HG03565 (cell line): Measurements from ENCODE around the gene MAP7.

Source experiments
- ATAC-seq: cut with Tn5 transposase; IDR thresholded peaks from one replicate; pipeline ENCODE4 v1.9.1; 2021; ENCODE audit warnings: mild to moderate bottlenecking, moderate library complexity; ENCODE audit not compliant: unreplicated experiment

MAP7 gene

DNA sequence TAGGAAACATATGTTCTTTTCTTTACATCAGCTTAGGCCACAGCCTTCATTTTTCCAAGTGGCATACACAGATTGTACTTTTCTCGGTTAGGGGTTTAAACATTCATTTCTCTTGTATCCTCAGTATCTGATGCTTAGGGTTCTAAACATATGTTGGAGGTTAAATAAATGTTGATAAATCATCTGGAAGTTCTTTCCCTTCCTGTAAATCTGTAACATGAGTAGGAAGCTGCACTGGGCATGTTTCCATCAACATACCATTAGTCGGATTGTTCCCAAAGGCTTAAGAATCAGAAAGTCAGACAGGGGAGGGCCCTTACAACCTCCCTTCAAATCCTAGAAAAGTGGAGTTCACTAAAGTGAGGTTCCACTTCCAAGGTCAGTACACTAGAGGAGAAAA lies 205.8 kb downstream of the MAP7 start:
- ATAC-seq = no peak

DNA sequence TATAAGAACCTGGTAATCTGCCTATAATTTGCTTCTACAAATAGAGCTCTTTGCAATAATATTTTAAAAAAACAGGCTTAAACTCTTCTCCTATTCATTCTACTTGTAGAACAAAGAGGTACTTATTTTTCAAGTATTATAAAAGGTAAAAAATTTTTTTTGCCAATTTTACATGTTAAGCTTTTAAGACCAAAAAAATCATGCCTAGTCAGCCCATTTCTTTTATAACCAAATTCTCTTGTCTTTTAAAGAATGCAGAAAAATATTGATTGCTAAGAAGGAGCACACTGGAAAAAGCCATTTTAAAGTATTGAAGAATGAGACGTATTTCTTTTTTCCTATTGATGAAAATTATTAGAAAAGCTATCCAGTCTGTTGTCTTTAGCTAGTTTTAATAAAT lies 206.5 kb downstream of the MAP7 start:
- ATAC-seq = no peak

DNA sequence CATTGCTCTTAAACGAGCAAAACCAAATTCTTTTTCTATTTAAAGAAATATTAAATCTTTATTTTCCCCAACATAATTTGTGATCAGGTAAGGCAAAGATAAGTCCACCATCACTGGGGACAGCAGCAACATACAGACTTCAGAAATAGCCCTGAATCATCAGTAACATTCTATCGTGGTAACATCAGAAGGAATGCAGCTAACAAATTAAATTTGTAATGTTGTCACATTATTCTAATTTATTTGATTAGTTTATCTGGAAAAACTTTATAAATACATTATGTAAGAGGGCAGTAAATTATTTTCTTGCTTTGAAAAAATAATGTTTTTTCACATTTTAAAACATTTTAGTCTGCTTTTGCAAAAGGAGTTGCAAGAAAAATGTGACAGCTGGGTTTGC lies 206.9 kb downstream of the MAP7 start:
- ATAC-seq = no peak

DNA sequence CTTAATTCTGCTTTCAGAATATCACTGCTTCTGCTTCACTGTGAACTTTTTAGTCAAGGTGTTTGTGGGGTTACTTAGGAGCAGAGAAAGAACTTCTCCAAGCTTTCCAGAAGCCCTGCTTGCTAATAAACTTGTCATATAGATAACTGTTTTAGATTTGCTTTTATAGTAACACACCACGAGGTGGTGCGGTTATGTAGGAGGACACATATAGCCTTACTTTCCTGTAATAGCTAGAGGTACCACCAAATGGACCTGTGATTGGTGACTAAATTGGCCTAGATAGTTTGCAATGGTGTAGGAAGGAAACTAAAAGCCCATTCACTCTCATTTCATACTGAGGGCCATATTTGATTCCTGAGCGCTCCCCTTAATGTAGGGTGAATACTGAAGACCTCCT lies 208.3 kb downstream of the MAP7 start:
- ATAC-seq = no peak

DNA sequence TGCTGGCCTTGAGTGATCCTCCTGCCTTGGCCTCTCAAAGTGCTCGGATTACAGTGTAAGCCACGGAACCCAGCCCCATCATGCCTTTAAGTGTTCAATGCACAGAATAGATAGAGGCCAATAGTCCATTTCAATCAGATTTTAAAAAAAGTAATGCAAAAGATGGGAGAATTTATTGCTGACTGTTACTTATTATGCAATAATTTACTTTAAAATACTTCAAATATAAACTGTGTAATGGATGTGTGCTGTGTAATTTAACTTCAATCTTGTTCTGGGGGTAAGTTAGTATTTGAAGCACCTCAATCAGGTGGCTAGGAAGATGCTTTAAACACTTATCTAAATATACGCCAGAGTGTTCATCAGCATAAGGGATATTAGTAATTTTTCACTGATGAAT lies 208.9 kb downstream of the MAP7 start:
- ATAC-seq = no peak

DNA sequence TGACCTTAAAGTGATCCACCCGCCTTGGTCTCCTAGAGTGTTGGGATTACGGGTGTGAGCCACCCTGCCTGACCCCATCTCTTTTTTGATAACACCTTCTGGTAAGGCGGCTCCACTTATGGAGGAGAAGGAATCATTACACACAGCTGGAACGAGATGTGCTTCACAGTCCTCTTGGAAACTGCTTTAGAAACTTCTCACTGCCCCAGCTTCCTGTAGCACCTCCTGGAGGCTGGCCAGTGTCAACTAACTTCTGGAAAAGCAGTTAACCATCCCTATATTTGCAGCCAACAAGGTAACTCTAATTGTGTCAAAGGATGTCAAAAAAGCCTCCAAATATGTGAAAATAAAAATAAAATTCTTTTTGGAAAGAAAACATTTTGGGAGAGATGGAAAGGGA lies 211.7 kb downstream of the MAP7 start:
- ATAC-seq = no peak

DNA sequence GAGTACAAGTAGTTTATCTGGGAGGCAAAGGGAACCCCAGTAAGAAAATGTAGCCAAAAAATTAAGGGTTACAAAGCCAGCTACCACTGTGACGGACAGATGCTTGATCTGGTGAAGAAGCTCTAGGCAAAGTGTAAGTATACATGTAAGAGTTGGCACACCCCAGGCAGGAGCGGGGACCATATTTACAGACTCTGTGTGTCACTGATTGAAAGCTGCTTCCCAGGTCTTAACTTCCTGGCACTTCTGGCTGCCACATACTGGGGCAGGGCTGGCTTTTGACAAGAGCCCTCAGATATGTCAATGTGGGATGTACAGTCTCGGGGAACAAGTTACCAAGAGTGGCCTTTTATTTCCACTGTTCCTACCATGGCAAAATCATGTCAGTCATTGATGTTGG lies 212.6 kb downstream of the MAP7 start:
- no peak for ATAC-seq

DNA sequence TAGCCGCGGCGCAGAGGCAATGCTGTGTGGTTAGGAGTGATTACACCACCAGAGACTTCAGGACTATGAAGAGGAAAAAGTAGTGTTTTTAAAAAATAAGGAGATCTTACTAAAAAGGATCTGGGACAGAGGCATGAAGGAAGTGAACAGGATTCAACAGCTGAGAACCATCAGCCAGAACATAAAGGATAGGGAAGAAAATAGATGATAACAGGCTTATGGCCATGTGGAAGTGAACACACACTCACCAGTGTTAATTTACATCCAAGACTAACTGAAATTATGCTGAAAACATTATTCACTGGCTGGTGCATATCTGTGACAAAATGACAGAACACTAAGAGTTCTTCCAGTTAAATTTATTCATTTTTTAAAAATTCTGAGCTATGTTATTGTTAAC lies 213.1 kb downstream of the MAP7 start:
- no peak for ATAC-seq

DNA sequence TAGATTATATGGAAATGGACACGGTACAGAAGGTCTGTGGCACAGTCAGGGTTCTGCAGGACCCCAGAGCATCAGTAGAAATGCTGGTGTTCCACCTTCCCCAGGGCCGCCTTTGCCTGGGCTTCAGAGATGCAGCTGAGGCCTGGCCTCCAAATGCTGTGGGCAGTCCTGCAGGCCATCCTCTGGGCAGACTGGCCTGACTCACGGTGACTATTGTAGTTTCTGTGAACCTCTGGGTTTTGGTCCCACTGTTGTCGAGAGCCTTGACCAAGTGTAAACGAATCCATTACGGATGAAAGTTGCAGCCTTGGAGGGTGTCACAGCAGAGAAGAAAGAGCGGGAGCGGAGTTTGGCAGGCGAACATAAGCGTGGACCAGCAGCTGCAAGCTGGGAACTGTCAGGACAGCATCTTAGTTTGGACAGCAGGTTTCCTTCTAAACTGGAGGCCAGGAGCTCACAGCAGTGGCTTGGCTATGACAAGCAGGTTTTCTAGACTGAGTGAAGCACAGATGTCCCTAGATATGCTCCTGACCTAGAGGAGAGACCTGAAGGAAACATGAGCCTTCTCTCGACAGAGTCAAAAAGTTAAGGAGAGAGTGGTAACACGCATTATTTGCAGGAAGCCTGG lies 214.4 kb downstream of the MAP7 start:
- ATAC-seq = no peak

DNA sequence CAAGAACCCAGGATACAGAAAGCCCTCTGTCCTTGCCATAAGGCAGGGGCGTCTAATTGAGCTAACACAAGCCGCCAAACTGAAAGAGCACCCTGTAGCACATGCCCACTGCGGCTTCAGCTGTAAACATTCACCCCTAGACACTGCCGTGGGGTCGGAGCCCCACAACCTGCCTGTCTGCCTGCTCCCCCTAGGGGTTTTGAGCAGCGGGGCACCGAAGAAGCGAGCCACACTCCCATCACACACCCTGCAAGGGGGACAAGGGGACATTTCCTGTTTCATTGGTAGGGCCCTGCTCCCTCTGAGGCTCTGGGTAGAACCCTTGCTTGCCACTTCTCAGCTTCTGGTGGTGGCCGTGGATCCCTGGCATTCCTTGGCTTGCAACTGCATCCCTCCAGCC lies 215.4 kb downstream of the MAP7 start:
- ATAC-seq = no peak

DNA sequence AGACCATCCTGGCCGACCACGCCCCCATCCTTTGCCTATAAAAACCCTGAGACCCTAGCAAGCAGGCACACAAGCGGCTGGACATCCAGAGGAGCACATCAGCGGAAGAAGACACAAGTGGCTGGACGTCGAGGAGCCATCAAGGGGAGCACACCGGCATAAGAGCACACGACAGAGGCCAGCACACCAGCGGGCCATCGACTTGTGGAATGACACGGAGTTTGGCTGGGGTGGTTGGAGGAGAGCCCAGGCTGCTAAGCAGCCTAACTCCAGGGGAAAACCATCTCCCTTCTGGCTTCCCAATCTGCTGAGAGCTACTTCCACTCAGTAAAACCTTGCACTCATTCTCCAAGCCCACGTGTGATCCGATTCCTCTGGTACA lies 215.8 kb downstream of the MAP7 start:
- ATAC-seq = no peak

DNA sequence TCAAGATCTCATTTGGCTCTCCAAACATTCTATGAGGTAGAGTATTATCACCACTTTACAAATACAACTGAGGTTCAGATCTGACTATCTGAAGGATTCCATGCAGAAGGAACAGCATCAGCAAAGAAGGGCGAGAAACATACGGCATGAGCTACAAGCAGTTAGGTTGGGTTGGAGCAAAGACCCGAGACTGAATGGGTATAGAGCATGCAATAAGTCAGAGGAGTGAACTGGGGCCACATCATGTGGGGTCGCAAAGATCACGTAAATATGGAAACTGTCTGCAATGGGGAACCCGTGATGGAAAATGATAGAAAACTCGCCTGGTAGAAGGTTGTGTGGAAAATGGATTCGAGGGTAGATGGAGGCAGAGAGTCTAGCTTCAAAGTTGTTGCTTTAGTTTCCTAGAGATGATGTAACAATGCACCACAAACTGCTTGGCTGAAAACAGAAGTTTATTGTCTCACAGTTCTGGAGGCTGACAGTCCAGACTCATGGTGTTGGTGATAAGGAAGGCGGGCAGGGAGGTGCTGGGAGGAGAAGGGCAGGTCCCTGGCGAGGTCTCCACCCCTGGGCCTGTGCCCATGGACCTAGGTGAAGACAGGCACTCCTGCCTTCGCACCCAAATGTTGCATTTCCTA lies 216.3 kb downstream of the MAP7 start:
- ATAC-seq = no peak

DNA sequence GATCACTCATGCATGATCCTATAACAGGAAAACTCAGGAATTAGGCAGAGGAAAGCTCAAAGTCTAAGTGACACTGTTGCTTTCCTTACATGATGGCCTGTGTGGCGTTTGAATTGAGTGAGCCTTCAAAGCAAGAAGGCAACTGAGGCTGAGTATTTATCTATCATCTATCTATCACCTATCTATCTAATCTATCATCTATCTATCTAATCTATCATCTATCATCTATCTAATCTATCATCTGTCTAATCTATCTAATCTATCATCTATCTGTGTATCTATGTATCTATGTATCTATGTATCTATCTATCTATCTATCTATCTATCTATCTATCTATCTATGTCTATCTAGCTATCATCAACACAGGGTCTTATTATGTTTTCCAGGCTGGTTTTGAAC lies 218.8 kb downstream of the MAP7 start:
- ATAC-seq = no peak

DNA sequence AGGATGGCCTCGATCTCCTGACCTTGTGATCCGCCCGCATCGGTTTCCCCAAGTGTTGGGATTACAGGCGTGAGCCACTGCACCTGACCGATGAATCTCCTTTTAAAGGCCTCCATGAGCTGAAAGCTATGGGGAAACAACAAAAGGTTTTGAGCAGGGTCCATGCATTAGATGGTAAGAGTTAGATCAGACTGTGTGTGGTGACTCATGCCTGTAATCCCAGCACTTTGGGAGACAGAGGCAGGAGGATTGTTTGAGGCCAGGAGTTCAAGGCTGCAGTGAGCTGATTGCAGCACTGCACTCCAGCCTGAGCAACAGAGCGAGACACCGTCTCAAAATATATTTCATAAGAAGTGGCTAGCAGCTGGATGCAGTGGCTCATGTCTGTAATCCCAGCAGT lies 219.6 kb downstream of the MAP7 start:
- ATAC-seq = no peak

DNA sequence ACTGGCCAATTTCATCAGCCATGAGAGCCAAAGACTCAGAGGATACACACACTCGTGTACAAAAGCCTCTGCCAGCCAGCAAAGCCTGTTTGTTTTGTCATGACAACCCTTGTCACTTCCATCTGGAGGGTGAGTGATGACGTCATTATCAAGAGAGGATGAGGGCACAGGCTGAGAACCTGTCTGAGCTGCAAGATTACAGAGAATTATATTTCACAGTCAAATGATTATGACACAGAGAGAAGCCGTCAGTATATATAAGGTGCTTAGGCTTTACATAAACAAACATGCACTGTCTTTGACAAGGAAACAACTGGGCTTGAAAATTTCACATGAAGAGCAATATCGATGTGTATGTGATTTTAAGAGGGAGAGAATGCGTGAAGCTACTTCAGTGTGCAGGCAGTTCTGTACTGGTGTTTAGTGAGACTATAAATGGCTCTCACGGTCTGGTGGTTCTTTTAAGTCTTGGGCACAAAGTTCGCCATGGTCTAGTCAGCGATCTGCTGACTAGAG lies 224.1 kb downstream of the MAP7 start:
- ATAC-seq = no peak

DNA sequence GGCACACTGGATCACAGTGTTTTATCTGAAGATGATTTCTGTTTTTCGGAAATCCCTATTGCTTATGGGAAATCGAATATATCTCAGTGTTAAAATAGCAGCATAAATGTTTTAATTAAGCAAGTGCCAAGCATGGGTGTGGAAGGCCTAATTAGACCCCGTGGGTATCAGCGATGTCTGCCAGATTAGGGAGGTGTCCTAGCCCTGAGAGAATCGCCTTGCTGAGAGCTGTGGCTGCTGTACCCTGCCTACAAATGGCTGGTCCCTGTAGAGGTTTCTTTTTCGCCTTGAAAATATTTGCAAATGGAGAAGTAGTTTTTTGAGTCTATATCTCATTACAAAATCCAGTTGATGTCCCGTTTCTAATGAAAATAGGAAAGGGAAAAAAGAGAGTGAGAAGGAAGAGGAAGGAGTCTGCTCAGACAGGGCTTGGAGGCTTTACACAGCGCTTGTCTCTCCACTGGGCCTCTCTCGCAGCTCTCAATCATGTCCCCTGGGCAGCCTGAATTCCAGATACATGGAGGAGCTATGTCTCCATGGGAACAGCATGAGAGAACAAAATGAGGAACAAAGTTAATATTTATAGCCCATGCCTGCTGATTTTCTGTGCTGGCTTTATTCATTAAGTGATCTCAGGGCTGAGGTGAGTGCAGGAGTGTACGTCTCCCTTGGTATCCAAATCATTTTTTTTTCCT lies 225.4 kb downstream of the MAP7 start:
- no peak for ATAC-seq

DNA sequence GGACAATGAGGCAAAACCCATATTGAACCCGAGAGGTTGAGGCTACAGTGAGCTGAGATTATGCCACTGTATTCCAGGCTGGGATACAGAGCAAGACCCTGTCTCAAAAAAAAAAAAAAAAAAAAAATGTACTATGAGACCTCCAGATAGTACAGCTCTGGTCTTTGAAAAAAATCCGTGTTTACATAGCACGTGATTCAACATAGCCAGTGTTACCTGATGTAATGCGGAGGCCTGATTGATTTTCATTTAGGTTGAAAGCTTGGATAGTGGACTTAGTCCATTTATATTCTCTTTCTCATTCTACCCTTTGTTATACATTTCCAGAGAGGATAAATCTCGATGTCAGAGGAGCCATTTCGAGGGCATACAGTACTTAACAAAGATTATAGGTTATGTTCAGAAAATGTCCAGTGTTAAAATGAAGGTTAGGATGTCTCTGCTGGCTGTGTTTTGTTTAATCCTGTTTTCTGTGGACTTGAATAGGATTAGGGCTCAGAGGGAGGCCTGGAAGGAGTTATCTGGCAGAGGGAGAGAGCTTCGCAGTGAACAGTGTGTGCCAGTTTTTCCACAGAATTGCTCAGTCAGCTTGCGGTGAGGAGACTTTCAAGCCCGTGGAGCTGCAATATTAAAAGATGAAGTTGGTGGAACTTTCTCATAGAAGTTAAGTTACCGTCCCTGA lies 226.7 kb downstream of the MAP7 start:
- ATAC-seq = no peak

DNA sequence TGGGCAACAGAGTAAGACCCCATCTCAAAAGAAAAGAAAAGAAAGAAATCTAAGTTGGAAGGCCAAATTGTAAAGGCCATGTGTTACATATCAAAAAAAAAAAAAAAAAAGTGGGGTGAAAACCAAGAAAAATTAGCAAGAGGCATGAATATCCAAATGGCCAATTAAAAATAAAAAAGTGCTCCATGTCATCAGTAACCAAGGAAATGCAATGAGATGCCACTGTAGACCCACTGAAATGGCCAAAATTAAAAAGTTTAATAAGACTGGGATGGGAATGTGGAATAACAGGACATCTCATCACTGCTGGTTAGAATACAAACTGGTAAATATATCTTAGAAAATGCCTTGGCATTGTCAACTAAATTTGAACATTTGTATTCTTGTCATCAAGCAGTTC lies 230.5 kb downstream of the MAP7 start:
- ATAC-seq = no peak

DNA sequence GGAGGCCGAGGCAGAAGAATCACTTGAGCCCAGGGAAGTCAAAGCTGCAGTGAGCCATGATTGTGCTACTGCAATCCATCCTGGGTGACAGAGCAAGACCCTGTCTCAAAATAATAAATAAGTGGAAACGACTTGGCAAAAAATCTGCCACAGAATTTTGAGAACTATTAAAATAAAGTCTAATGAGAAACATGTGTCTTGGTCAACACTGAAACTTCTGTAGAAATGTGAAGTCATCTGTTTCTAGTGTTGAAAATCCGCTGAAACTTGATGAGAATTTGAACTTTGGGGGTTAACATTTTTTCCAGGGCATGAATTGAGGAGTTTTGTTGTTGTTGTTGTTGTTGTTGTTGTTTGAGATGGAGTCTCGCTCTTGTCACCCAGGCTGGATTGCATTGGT lies 231.5 kb downstream of the MAP7 start:
- ATAC-seq = no peak

DNA sequence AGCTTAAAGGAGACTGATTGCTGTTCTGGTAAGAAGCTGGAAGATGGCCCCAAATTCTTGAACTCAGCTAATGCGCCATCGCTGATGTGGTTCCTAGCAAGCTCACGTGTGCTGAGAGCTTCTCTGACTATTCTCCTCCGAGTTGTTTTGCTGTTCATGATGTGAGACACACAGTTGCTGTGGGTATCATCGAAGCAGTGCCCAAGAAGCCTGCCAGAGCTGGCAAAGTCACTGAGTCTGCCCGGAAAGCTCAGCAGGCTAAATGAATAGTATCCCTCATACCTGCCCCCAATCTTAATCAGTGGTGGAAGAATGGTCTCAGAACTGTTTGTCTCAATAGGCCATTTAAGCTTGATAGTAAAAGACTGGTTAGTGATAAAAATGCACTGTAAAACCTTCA lies 232.3 kb downstream of the MAP7 start:
- ATAC-seq = no peak

DNA sequence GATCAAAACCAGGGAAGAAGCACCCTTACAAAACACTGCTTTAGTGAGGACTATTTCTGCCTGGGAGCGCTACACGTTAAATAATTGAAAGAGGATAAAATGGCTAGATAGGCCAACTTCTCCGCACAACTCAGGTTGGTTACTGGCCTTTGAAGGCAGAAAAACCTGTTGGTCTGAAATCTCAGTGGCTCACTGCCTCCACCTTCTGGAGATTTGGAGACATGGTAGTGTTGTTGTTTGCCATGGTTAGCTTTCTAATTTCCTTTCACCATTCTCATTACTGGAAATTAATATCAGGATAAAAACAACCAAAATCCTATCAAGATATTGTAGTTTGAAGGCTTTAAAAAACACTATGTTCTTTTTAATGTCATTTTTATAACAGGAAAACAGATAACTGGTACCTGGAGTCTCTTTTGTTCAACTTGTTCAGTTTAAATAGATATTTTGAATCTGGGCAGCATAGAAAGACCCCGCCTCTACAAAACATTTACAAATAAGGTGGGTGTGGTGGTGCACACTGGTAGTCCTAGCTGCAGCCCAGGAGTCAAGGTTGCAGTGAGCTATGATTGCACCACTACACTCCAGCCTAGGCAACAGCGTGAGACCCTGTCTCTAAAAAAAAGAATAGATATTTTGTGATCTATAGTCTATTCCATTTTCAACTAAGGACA lies 233.1 kb downstream of the MAP7 start:
- no peak for ATAC-seq
